Ovary (tissue), 3 donors: Measurements from ENCODE around the gene SLC17A9.

ENCODE experiments used
- CTCF ChIP-seq, 3 donors: fragments of 450-650 bp in 2 of 3; fragments of 200-600 bp in 1 of 3; IDR thresholded peaks; one replicate each; pipeline versions ENCODE4 v1.5.1 to v1.8.0; 2016 to 2022; ENCODE audit warnings: antibody characterized with exemption in 3 of 3, mild to moderate bottlenecking in 1 of 3
- EP300 ChIP-seq: sonication (generic); formaldehyde crosslinking; IDR thresholded peaks from one replicate; pipeline ENCODE4 v1.6.1; 2017; ENCODE audit warnings: antibody characterized with exemption
- donor health status: DM: no; HTN: no; CAD: no.

DNA sequence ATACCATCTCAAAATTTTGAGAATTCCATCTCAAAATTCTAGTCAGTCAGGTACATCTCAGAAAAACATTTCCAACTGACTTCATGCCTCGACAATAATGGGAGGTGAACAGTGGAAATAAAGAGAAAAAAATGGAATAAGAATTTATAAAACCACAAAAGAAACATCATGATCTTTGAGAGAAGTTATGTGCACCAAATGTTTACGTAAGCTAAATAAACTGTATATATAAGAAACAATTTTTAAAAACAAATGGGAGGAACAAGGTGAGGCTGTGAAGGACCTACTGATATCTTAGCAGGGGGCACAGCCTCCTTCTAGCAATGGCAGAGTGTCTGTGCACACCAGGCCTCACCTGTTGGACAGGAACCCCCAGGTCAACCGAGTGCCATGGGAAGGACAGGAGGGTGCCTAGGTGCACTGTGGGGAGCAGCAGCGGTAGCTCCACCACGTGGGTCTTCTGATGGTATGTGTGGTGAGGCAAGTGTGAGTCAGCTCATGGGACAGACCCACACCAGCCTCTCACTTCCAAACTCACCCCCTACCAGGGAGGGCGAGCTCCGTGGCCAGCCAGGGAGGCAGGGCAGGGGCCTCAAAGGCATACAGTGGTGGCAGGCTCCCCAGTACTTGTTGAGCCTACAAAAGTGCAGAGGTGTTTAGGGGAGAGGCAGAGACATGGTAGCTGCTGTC, 49.4 kb upstream of the SLC17A9 start:
- TF ChIP-seq CTCF (IDR thresholded peaks at IDR 0.05) = no peak
- TF ChIP-seq EP300 = no peak
